ENCODE data around the gene SLC22A16.
"Not testable (repeated sequence)": the region's sequence is repeated elsewhere in the genome, so short reads cannot be mapped to it uniquely, and the experiment has no call there.

Gene SLC22A16

GRCh38 chr6:110490110-110490509, 13.7 kb upstream of the SLC22A16 start:
- DNase-seq (ENCODE audit: low read depth): no peak

DNA sequence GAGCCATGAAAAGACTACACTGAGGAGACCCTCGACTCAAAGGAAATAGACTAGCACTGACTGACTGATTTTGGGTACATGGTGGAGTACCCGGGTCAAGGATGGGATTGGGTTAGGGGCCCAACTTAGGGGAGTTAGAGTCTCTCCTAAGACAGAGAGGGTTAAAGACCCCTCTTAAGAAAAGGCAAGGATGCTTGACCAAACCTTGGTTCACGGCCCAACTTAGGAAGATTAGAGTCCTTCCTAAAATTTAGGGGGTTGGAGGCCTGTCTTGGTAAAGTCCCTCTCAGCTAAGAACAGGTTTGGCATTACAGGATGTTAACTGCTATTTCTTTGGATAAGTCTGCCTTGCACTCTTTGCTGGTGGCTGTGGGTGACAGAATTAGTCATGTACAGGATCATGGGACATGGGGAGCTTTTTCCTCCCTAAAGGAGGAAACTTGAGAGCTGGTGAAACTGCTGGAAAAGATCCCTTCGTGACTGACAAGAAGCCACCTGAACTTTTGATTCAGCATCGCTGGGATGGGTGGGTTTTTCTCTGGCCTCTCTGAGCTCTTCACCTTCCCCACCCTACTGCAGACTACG, 12.3 kb upstream of the SLC22A16 start:
- no peak for DNase-seq (ENCODE audit: low read depth)

GRCh38 chr6:110487968-110488381, 11.6 kb upstream of the SLC22A16 start:
- not testable (repeated sequence) for DNase-seq (ENCODE audit: low read depth)

- no peak for DNase-seq (ENCODE audit: low read depth)
These were observed 10.3 kb upstream of the SLC22A16 start for GRCh38 chr6:110486756-110487155.

- DNase-seq (ENCODE audit: low read depth): no peak
These were observed 9.1 kb upstream of the SLC22A16 start for GRCh38 chr6:110485491-110485890.

GRCh38 chr6:110484321-110484720, 7.9 kb upstream of the SLC22A16 start:
- peak; percentile 37 for DNase-seq (ENCODE audit: low read depth)

DNA sequence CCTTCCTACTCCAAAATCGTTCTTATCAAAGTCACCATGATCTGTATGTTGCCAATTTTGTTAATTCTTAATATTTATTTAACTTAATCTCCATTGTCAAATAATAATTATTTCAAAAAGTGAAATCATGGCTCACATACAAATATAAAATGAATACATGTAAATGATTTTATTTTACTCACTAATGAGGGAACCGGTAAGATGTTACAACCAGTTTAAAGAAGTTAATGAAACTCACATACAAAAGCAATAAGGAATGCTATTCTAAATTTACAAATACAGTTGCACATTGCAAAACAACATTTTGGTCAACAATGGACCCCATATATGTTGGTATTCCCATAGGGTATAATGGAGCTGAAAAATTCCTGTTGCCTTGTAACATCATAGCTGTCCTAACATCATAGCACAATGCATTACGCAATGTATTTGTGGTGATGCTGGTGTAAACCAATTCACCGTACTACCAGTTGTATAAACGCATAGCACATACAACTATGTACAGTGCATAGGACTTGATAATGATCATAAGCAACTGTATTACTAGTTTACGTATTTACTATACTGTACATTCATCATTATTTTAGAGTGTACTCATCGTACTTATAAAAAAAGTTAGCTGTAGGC, 6.5 kb upstream of the SLC22A16 start:
- no peak for DNase-seq (ENCODE audit: low read depth)

DNA sequence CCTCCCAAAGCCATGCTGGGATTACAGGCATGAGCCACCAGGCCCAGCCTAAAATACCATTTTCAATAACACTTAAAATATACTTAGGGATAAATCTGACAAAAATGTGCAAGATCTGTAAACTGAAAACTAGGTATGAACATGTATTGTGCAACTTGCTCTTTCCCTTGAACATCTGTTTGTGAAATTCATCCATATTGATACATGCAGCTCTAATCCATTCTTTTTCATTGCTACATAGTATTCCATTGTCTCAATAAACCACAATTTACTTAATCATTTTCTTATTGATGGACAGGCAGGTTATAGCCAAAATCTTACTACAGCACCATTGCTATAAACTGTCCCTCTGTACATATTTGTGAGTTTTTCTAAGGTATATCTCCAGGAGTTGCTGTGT, 4.7 kb upstream of the SLC22A16 start:
- DNase-seq (ENCODE audit: low read depth): no peak

DNA sequence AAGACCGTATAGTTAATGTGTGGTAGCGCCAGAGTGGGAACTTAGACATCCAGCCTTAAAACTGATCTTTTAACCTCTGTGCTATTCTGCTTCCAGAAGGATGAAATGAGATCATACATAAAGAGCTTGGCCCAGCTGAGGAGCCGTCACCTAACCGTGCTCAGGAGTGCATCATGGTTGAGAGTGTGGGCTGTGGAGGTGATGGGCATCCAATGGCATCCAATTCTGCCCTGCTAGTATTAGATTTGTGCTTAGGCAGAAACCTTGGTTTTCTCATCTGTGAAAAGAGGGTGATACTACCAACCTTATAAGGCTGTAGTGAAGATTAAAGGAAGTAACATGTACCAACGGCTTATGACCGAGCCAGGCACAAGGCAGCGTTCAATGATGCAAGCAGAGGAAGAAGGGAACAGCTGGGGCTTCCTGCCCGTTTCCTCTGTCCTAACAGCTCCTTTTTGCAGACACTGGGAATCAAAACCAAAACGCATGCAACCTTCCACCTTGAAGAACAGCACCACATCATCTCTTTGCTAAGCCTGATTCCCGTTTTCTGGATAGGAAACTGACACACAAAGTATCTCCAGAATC, 1.3 kb downstream of the SLC22A16 start:
- DNase-seq (ENCODE audit: low read depth): no peak

DNA sequence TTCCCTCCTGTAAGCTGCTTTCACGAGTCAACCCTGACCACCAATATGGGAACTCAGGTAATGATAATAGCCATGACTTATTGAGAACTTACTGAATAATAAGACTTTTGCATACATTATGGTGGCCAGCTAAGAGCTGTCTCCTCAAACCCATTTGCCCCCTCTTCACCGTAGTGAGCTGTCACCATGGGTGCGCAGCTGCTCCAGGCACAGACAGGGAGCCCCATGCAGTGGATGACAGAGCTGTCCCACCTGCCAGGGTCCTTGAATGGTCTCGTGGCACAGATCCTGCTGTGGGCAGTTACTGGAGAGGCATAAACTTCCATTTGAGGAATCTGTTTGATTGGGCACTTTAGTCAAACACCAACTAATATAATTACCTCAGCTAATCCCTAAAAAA, 1.9 kb downstream of the SLC22A16 start:
- no peak for DNase-seq (ENCODE audit: low read depth)

- DNase-seq (ENCODE audit: low read depth): no peak
These were observed 3.7 kb downstream of the SLC22A16 start for GRCh38 chr6:110472739-110473138.

- DNase-seq (ENCODE audit: low read depth): no peak
These were observed 4.6 kb downstream of the SLC22A16 start for GRCh38 chr6:110471726-110472365.

DNA sequence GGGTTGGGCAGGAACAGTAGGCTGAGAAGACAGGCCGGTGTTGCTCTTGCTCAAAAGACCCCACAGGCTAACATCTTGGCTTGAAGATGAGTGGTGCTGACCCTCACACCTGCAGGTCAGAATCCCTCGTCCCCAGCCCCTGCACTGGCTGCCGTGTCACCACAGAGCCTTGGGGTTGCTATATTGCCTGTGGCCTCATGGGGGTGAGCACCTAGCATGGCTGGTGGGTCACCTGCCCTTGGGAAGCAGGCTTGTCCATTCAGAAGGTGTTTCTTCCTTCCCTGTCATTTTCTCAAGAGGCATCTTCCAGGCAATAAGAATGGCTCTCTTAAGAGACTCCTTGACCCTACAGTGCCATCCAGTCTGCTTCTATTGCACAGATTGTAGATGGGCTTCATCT, 7.7 kb downstream of the SLC22A16 start:
- DNase-seq (ENCODE audit: low read depth): no peak

DNA sequence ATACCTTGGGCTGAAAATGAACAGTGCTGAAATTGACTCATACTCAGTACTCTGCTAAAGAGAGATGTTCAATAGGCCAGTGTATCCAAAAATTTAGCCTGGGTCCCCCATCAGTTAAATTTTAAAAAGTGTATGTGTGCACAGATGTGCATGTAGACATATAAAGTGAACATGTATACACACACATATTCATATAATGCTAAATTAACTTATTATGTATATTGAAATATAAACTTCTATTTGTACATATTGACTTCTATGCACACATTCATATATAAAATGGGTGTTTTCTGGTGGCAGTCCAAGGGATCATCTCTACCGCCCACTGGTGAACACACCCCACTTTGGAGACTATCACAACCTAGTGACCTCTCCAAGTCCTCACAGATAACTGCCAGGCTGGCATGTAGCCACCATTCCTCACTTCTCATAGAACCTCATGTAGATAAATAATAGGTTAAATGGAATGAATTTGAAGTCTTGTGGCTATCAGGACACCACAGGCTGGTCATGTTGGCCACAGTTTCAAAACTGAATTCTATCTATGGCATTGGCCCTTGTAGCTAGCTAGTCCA, 8.8 kb downstream of the SLC22A16 start:
- no peak for DNase-seq (ENCODE audit: low read depth)

DNA sequence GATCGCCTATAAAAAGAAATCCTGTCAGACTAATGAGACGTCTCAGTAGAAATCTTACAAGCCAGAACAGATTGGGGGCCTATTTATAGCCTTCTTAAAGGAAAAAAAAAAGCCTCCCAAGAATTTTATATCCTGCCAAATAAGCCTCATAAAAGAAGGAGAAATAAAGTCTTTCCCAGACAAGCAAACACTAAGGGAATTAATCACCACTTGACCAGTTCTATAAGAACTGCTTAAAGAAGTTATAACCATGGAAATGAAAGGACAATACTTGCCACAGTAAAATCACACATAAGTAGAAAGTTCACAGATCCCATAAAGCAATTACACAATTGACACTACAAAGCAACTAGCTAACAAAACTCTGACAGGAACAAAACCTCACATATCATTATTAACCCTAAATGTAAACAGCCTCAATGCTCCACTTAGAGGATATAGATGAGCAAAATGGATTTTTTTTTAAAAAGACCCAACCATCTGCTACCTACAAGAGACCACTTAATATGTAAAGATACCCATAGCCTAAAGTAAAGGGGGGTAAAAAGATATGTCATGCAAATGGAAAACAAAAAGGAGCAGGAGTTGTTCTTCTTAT, 13.4 kb downstream of the SLC22A16 start:
- DNase-seq (ENCODE audit: low read depth): no peak

DNA sequence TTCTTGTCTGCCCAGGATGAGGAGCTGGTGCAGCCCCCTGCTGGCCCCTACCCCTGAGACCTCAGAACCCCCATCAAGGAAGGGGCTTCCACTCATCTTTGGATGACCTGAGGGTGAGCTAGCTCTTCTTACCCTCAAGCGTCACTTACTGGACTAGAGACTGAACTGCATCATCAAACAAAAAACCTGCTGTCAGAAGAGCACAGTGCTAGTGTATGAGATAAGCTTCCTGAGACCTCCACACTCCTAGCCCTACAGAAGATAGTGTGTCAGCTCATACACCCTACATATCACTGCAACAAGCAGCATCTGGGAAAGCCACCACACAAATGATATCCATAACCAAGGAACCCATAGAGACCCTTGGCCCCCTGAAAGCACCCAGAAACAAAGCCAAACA, 15.0 kb downstream of the SLC22A16 start:
- DNase-seq (ENCODE audit: low read depth): no peak

- DNase-seq (ENCODE audit: low read depth): no peak
These were observed 17.3 kb downstream of the SLC22A16 start for GRCh38 chr6:110459137-110459536.

DNA sequence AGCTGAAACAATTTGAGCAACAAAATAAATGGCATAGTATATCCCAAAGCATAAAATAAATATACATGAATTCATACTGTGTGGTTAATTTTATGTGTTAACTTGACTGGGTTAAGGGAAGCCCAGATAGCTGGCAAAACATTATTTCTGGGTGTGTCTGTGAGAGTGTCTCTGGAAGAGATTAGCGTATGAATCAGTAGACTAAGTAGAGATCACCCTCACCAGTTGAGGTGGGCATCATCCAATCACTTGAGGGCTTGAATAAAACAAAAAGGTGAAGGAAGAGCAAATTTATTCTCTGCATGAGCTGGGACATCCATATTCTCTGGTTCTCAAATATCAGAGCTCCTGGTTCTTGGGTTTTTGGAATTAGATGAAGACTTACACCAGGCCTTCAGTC, 17.9 kb downstream of the SLC22A16 start:
- no peak for DNase-seq (ENCODE audit: low read depth)

DNA sequence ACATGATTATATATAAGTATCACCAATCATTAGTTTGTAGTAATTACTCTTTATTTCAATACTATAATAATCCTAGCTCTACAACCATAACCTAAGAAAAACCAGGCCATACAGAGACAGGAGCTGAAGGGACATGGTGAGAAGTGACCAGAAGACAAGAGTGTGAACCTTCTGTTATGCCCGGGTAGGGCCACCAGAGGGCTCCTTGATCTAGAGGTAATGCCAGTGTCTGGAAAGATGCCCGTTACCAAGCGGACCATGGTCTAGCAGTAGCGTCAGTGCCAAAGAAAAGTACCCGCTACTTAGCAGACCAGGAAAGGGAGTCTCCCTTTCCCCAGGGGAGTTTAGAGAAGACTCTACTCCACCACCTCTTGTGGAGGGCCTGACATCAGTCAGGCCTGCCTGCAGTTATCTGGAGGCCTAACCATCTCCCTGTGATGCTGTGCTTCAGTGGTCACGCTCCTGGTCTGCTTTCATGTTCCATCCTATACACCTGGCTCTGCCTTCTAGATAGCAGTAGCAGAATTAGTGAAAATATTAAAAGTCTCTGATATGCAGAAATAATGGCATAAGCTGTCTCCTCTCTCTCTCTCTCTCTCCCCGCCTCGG, 18.7 kb downstream of the SLC22A16 start:
- peak; percentile 14 for DNase-seq (ENCODE audit: low read depth)

- no peak for DNase-seq (ENCODE audit: low read depth)
These were observed 19.7 kb downstream of the SLC22A16 start for GRCh38 chr6:110456694-110457093.

DNA sequence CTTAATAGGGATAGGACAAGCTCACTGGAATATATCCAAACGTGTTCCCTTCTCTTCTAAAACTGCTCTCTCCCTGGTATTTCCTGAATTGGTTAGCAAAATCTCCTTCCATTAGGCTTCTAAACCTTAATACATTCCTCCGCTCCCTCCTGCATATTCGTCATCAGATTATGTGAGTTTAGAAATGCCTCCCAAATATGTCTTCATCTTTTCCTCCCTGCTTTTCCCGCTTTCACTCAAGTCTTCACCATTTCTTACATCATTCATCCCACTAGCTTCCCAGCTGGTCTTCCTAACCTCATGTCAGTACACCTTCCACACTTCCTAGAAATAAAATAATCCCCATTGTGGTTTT, 26.9 kb downstream of the SLC22A16 start:
- DNase-seq (ENCODE audit: low read depth): no peak

- no peak for DNase-seq (ENCODE audit: low read depth)
These were observed 27.4 kb downstream of the SLC22A16 start for GRCh38 chr6:110448846-110449540.

Data from fibroblast of gingiva (primary cell).